ENCODE data around the gene KRT12.
A peak's percentile ranks its signal among the peaks of the same experiment; 100 is the strongest.

KRT12 gene

DNA sequence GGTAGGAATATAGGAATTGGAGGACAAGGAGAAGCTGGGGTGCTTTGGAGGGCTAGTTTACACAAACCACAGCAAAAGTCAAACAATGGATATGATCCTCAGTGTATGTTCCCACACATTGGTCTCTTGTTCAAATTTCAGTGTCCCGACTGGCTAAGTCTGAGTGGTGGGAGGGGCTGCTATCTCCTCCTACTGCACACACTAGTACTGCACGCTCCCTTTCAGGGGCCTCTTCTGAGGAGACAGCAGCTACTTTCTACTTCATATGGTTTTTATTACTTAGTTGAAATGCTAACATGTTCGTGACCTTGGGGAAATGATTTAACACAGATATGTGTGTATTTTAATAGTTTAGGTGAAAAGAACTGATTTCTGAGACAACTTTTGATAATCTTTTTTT lies 25.8 kb downstream of the KRT12 start:
- Histone ChIP-seq H3K36me3 (ENCODE audit: control insufficient read depth, insufficient read depth, low read length) (no peaks in the 10 kb centered on the region), H3K9me3 (ENCODE audit: control insufficient read depth, insufficient read depth, low read length) (no peaks in the 10 kb centered on the region), H3K27ac (ENCODE audit: low read depth, low read length) (no peak overlapping the region), H3K9ac (ENCODE audit: low read depth, low read length) (no peak overlapping the region), H3K4me1 (ENCODE audit: control insufficient read depth, insufficient read depth, low read length) (no peaks in the 10 kb centered on the region), H3K27me3 (ENCODE audit: control insufficient read depth, insufficient read depth, low read length) (peaks cover 35% of the 10 kb centered on the region), H3K4me3 (ENCODE audit: low read depth, low read length) (no peak overlapping the region)

DNA sequence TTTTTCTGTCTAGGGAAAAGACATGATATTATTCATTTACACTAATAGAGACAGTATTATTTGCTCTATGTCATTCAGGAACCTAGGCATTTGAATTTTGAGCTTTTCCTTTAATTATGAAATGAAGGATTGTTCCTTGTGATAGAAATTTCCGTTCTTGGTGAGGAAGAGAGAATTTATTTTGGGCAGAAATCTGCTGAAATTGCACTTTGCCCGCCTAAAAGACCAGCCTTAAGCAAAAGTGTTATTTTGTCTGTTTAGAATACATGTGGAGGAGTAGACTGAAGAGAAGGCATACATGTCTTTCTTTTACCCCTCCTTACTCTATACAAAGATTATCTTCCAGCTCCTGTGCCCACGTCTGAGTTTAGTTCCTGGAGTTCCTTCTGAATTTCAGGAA lies 27.8 kb downstream of the KRT12 start:
- Histone ChIP-seq H3K9ac (ENCODE audit: low read depth, low read length) (no peak overlapping the region), H3K27ac (ENCODE audit: low read depth, low read length) (no peak overlapping the region), H3K4me3 (ENCODE audit: low read depth, low read length) (no peak overlapping the region), H3K36me3 (ENCODE audit: control insufficient read depth, insufficient read depth, low read length) (peaks cover 7% of the 10 kb centered on the region; the same call in 1 of the 2 replicates), H3K4me1 (ENCODE audit: control insufficient read depth, insufficient read depth, low read length) (no peaks in the 10 kb centered on the region), H3K27me3 (ENCODE audit: control insufficient read depth, insufficient read depth, low read length) (peaks cover 42% of the 10 kb centered on the region), H3K9me3 (ENCODE audit: control insufficient read depth, insufficient read depth, low read length) (no peaks in the 10 kb centered on the region)

DNA sequence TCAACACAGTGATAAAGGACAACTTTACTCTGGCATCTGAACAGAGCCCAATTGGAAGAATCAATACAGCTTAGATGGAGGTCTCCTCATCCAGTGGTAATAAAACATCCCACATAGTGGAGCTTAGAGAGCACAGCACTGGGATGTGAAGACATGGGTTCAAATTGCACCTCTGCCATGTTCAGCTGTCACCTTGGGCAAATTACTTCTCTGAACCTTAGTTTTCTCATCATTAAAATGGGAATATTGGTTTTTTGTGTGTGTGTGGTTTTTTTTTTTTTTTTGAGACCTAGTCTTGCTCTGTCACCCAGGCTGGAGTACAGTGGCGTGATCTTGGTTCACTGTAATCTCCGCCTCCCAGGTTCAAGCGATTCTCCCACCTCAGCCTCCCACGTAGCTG lies 31.0 kb downstream of the KRT12 start:
- Histone ChIP-seq H3K9ac (ENCODE audit: low read depth, low read length) (no peak overlapping the region), H3K4me1 (ENCODE audit: control insufficient read depth, insufficient read depth, low read length) (peaks cover 11% of the 10 kb centered on the region), H3K4me3 (ENCODE audit: low read depth, low read length) (no peak overlapping the region), H3K9me3 (ENCODE audit: control insufficient read depth, insufficient read depth, low read length) (no peaks in the 10 kb centered on the region), H3K27ac (ENCODE audit: low read depth, low read length) (no peak overlapping the region), H3K27me3 (ENCODE audit: control insufficient read depth, insufficient read depth, low read length) (peaks cover 63% of the 10 kb centered on the region), H3K36me3 (ENCODE audit: control insufficient read depth, insufficient read depth, low read length) (peaks cover 7% of the 10 kb centered on the region; the same call in 1 of the 2 replicates)

DNA sequence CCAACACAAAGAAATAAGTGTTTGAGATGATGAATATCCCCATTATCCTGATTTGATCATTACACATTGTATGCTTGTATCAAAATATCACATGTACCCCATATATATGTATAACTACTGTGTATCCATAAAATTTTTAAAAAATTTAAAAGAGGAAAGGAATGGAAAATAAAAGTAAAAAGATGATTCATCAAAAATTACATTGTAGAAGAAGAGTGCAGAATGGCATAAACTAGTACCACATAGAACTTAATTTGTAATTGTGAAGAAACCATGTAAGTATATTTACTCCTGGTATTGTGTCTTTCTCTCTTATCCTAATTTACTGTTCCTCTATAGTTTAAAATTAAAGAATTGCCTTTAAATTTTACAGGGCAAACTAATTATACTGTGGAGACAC lies 33.1 kb downstream of the KRT12 start:
- Histone ChIP-seq H3K9me3 (ENCODE audit: control insufficient read depth, insufficient read depth, low read length) (no peaks in the 10 kb centered on the region), H3K27me3 (ENCODE audit: control insufficient read depth, insufficient read depth, low read length) (peaks cover 66% of the 10 kb centered on the region), H3K4me1 (ENCODE audit: control insufficient read depth, insufficient read depth, low read length) (peaks cover 11% of the 10 kb centered on the region), H3K36me3 (ENCODE audit: control insufficient read depth, insufficient read depth, low read length) (peaks cover 7% of the 10 kb centered on the region; the same call in 1 of the 2 replicates), H3K9ac (ENCODE audit: low read depth, low read length) (no peak overlapping the region), H3K4me3 (ENCODE audit: low read depth, low read length) (no peak overlapping the region), H3K27ac (ENCODE audit: low read depth, low read length) (no peak overlapping the region)

DNA sequence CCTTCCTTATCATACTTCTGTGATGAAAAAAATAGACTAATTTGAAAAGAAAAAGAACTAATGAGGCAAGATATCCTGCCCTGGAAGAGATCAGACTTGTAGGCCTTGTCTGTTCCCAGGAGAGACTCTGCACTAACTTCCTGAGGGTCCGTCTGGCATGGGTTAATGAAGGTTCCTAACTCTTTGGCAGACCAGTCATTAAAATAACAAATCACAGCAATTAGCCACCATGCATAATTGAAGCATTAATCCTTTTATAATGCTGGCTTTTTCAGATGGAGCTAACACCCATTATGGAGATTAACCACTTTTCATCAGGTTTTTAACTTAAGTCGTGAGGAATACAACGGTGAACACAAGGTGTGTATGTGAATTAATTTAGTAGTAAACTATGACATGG lies 34.2 kb downstream of the KRT12 start:
- no peaks in the 10 kb centered on the region for H3K9me3 ChIP-seq (ENCODE audit: control insufficient read depth, insufficient read depth, low read length)
- no peak overlapping the region for H3K9ac ChIP-seq (ENCODE audit: low read depth, low read length)
- H3K27me3 ChIP-seq (ENCODE audit: control insufficient read depth, insufficient read depth, low read length): peaks cover 67% of the 10 kb centered on the region

DNA sequence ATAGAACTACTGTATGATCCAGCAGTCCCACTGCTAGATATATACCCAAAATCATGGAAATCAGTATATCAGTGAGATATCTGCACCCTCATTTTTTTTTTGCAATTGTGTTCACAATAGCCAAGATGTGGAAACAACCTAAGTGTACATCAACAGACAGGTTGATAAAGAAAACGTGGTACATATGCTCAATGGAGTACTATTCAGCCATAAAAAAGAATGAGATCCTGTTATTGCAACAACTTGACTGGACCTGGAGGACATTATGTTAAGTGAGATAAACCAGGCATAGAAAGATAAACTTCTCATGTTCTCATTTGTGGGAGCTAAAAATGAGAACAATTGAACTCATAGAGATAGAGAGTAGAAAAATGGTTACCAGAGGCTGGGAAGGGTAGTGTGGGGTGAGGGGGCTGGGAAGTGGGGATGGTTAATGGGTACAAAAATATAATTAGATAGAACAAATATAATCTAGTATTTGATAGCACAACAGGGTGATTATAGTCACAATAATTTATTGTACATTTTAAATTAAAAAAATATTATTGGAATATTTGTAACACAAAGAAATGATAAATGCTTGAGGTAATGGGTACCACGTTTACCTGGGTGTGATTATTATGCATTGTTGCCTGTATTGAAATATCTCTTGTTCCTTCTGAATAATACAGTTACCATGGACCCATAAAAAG lies 36.8 kb downstream of the KRT12 start:
- H3K4me1 ChIP-seq (ENCODE audit: control insufficient read depth, insufficient read depth, low read length): peaks cover 11% of the 10 kb centered on the region
- peaks cover 7% of the 10 kb centered on the region; the same call in 1 of the 2 replicates for H3K36me3 ChIP-seq (ENCODE audit: control insufficient read depth, insufficient read depth, low read length)
- peaks cover 69% of the 10 kb centered on the region for H3K27me3 ChIP-seq (ENCODE audit: control insufficient read depth, insufficient read depth, low read length)
- H3K27ac ChIP-seq (ENCODE audit: low read depth, low read length): no peak overlapping the region
- H3K9me3 ChIP-seq (ENCODE audit: control insufficient read depth, insufficient read depth, low read length): no peaks in the 10 kb centered on the region
- no peak overlapping the region for H3K4me3 ChIP-seq (ENCODE audit: low read depth, low read length)
- no peak overlapping the region for H3K9ac ChIP-seq (ENCODE audit: low read depth, low read length)

More for the DNA sequence above, 34.2 kb downstream of the KRT12 start:
- peak overlapping the region; percentile 3; the same call in 1 of the 2 replicates for H3K4me3 ChIP-seq (ENCODE audit: low read depth, low read length)
- H3K4me1 ChIP-seq (ENCODE audit: control insufficient read depth, insufficient read depth, low read length): peaks cover 11% of the 10 kb centered on the region
- no peak overlapping the region for H3K27ac ChIP-seq (ENCODE audit: low read depth, low read length)
- H3K36me3 ChIP-seq (ENCODE audit: control insufficient read depth, insufficient read depth, low read length): peaks cover 7% of the 10 kb centered on the region; the same call in 1 of the 2 replicates

DNA sequence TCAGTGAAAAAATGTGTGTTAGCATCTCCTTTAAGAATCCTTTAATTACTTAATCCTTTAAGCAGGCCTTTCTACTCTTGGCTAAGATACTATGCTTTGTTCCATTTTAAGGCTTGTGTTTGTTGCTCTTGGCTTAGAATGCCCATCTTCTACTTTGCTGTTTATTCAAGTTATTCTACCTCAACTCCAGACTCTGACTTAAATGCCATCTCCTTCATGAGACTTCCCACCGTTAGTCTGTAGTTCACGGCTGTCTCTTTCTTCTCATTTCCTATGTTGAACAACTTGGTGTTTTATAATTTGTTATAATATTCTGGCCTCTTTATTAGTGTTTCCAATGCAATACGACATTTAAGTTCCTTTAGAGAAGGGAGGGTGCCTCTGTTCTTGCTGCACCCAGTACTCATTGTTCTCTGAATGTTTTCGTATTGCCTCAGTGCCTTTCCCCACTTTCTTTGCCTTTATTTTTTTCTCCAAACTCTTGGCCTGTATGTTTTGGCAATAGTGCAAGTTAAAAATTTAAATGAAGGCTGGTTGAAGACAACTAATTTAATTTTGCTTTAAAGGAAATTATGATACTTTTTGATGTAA lies 38.5 kb downstream of the KRT12 start:
- Histone ChIP-seq H3K4me3 (ENCODE audit: low read depth, low read length) (no peak overlapping the region), H3K36me3 (ENCODE audit: control insufficient read depth, insufficient read depth, low read length) (no peaks in the 10 kb centered on the region), H3K27me3 (ENCODE audit: control insufficient read depth, insufficient read depth, low read length) (peaks cover 52% of the 10 kb centered on the region), H3K27ac (ENCODE audit: low read depth, low read length) (no peak overlapping the region), H3K4me1 (ENCODE audit: control insufficient read depth, insufficient read depth, low read length) (peaks cover 11% of the 10 kb centered on the region), H3K9me3 (ENCODE audit: control insufficient read depth, insufficient read depth, low read length) (no peaks in the 10 kb centered on the region), H3K9ac (ENCODE audit: low read depth, low read length) (no peak overlapping the region)

DNA sequence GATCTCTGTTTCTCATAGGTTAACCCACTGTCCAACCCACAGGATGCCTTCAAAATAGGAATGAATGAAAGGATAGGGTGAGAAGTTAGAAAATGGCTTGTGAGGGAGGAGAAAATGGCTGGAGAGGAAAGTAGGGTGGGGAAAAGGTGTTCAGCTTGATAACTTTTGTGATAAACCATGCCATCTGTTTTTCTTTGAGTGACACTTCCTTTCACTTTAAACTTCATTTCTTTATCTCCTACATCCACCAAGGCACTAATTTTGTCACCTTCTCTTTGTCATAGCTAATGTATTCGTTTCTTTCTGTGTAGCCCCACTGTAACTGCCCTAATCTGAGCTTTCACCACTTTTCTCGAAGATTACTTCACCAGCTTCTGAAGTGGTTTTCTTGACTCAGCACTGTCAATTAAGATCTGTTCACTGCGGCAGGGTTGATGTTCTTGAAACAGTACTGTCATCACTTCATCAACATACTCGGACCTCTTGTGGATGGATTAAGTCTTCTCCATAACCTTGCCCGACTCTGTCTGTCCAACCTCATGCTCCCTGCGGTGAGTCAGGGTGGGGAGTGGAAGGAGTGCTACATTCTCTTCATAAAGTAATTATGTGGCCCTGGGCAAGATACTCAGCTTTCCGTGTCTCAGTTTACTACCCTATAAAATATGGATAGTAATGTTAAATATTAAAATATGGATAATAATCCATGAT lies 39.1 kb downstream of the KRT12 start:
- Histone ChIP-seq H3K27me3 (ENCODE audit: control insufficient read depth, insufficient read depth, low read length) (peaks cover 45% of the 10 kb centered on the region), H3K27ac (ENCODE audit: low read depth, low read length) (no peak overlapping the region), H3K4me1 (ENCODE audit: control insufficient read depth, insufficient read depth, low read length) (peaks cover 5% of the 10 kb centered on the region), H3K36me3 (ENCODE audit: control insufficient read depth, insufficient read depth, low read length) (no peaks in the 10 kb centered on the region), H3K9me3 (ENCODE audit: control insufficient read depth, insufficient read depth, low read length) (no peaks in the 10 kb centered on the region), H3K9ac (ENCODE audit: low read depth, low read length) (no peak overlapping the region), H3K4me3 (ENCODE audit: low read depth, low read length) (no peak overlapping the region)

DNA sequence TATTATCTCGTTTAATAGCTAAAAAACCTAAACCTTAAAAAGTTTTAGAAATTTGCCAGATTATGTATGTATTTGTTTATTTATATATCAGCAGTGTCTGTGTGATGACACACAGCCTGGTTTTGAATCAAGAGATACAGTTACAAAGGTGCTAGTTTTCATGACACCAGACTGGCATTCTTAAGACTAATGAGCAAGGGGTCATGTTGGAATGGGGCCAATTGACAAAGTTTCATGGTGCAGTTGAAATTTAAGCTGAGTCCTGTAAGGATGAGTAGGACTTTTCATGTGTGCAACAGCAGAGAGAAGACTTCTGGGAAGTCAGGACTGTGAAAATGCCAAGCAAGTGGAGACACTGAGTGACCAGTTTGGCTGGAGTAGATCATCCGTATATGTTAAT lies 41.4 kb downstream of the KRT12 start:
- Histone ChIP-seq H3K27me3 (ENCODE audit: control insufficient read depth, insufficient read depth, low read length) (peaks cover 26% of the 10 kb centered on the region), H3K27ac (ENCODE audit: low read depth, low read length) (no peak overlapping the region), H3K9ac (ENCODE audit: low read depth, low read length) (no peak overlapping the region), H3K9me3 (ENCODE audit: control insufficient read depth, insufficient read depth, low read length) (no peaks in the 10 kb centered on the region), H3K4me1 (ENCODE audit: control insufficient read depth, insufficient read depth, low read length) (no peaks in the 10 kb centered on the region), H3K36me3 (ENCODE audit: control insufficient read depth, insufficient read depth, low read length) (no peaks in the 10 kb centered on the region), H3K4me3 (ENCODE audit: low read depth, low read length) (no peak overlapping the region)

DNA sequence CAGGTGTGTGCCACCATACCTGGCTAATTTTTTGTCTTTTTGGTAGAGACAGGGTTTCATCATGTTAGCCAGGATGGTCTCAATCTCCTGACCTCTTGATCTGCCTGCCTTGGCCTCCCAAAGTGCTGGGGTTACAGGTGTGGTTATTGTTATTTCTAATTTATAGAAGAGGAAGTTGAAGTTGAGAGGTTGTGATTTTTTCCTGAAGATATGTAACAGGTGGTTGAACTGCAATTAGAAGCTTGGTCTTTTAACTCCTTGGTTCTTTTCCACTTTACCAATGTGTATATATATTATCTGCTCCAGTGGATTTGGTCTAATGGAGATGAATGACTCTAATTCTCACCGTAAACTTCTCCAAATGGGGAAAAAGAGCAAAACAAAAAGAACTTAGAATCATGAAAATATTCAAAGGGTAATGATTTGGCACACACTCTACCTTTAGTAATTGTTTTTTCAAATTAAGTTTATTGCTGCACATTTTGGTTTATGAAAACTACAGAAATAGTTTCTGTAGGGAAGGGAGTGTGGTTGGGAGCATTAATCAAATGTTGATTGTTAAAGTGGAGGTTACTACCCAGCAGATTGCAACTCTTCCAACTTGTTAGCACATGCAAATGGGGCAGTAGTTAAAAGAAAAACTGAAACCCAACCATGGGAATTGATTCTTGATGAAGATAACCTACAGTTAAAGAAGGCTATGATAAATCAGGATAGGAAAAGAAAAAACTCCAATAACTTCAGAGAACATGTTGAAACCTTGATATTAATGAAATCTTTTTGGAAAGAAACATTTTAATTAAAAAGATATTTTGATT lies 42.8 kb downstream of the KRT12 start:
- H3K27ac ChIP-seq (ENCODE audit: low read depth, low read length): no peak overlapping the region
- H3K9me3 ChIP-seq (ENCODE audit: control insufficient read depth, insufficient read depth, low read length): no peaks in the 10 kb centered on the region
- no peak overlapping the region for H3K4me3 ChIP-seq (ENCODE audit: low read depth, low read length)
- H3K9ac ChIP-seq (ENCODE audit: low read depth, low read length): no peak overlapping the region
- H3K36me3 ChIP-seq (ENCODE audit: control insufficient read depth, insufficient read depth, low read length): no peaks in the 10 kb centered on the region
- H3K4me1 ChIP-seq (ENCODE audit: control insufficient read depth, insufficient read depth, low read length): peaks cover 7% of the 10 kb centered on the region
- peaks cover 14% of the 10 kb centered on the region for H3K27me3 ChIP-seq (ENCODE audit: control insufficient read depth, insufficient read depth, low read length)

All from HUES48 (cell line).